GM18519 (cell line): Measurements from ENCODE around the gene RAPGEF1.
A peak's percentile ranks its signal among the peaks of the same experiment; 100 is the strongest.

Experiments
- ATAC-seq: cut with Tn5 transposase; IDR thresholded peaks from one replicate; pipeline ENCODE4 v1.9.1; 2021; ENCODE audit warnings: mild to moderate bottlenecking, moderate library complexity; ENCODE audit not compliant: unreplicated experiment, low FRiP score

Gene RAPGEF1

DNA sequence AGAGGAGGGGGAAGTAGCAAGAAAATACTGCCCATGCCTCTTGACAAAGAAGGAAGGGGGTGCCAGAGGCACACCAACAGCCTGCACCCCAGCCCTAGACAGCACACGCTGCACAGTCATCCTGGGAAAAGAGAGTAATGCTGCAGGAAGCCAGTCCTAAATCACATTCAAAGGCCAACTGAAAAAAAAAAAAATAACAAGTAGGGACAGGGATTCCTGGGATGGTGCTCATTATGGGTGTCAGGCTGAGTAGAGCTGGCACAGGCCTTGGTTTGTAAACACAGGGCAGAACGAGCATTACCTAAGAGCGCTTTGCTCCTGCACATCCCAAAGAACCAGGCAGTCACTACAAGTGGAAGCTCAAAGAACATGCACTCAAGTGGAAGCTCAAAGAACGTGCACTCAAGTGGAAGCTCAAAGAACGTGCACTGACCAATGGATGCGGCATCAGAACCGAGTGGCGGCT, 7.8 kb downstream of the RAPGEF1 start:
- ATAC-seq = no peak

DNA sequence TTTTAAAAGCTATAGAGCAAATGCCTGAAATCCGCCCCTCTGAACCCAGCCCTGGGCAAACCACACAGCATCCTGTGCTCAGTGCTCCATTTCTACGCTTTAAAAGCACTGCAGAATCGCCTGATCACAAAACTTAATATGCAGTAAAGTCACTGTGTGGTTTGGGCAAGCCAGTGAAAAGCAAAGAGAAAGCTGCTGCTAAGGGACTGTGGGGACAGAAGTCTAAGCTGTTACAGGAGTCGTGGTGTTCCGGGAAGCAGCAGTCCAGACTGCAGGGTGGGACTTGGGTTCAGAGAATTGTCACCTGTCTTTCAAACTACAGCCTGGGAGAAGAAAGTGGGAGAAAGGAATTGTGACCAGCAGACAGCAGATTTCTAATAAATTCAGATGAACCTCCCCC, 8.2 kb downstream of the RAPGEF1 start:
- no peak for ATAC-seq

DNA sequence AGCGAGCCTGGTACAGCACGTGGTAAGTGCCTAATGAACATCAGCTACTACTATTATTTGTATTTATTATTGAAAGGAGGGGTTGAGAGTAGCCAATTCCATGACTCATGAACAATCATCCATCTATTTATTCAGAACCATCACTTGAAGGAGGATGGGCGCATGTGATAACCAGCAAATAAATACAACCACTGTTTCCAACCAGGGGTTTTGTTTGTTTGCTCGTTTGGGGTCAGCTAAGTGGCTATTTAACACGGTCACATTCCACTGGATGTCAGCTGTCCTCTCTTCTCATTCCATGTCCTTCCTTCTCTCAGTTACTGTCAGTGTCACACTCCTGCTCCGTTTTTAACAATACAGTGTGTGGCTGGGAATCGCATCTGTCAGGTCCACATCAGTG, 8.6 kb downstream of the RAPGEF1 start:
- ATAC-seq = no peak

DNA sequence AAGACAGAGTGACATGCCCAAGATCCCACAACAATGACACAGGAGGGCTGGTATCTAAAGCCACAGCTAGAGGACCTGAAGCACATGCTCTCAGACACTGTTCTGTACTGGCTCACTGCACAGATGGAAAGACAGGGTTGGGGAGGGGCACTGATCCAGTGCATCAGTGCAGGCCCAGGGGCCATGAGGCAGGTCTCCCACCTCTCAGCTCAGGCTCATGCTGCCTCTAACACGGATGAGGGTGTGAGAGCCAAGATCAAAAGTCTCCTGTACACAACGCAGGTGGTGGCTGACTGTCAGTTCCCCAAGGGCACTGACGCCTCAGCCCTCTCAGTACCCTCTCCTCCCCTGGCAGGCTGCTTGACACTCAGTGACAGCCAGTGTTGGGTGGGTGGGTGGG, 10.9 kb downstream of the RAPGEF1 start:
- no peak for ATAC-seq

DNA sequence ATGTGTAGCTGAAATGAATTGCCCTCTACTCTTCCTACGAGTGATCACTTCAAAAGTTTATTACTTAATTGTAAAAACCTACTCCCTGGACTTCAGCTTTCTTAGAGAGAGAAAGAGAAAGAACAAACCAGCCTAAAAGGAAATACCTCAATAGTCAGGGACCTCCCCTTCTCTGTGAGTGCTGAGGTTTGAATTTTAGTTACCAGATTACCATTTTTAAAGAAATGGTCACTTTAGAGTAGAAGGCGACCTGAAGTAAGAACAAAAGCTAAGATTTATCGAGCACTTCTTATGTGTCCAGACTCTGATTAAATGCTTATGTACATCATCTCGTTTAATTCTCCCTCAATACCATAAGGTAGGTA, 11.3 kb downstream of the RAPGEF1 start:
- ATAC-seq = no peak

DNA sequence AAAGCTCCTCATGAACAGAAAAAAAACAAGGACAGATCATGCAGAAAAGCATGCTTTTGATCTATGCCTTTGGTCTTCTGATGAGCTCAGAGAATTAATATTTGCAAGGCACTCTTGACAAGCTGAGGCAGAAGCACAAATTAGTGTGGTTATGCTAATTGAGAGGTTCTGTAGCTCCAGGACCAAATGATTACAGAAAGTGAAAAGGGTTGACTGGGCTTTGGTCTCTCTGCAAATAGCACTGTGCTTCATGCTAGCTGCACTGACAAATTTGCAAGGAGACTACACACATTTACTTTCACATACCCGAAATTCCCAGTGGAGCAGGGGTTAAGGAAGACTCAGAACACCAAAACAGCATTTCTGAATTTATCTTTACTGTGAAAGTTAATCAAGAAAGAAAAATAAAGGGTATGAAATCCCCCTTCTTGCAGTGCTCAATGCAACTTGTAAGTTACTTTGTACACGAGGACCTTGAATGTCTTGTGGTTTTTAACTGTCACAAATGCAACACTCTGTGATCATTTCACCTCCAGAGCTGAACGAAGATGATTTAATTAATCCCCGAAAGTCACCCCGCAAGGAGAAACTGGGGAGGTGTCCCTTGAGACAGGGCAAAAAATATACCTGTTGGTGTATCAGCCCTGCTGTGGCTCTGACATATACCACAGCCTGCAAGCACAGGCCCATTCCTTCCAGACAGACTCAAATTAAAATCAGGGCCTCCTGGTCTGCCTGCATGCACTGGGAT, 11.9 kb downstream of the RAPGEF1 start:
- no peak for ATAC-seq

DNA sequence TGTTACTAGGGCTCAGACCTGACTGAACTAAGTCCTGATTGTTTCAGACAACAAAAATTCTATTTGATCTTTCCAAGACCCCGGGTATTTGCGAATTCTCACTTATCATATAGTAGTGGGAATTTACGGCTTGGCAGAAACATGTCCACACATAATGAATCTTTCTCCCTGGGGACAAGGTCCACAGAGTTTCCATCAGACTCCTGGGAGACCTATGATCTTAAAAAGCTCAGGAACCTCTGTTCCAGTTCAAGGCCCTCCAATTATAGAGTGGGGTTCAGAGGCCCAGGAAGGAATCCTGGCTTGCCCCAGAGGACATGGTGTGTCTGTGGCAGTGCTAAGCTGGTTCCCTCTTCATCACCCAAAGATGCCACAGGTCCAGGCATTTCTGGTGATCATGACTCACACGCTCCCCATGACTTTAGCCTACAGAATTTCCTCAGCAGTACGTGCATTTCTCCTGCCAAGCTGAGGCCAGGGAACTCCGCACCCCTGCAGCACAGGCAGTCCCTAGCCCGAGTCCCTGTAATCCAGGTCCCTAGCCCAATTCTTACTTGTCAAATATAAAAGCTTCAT, 12.6 kb downstream of the RAPGEF1 start:
- ATAC-seq = no peak

DNA sequence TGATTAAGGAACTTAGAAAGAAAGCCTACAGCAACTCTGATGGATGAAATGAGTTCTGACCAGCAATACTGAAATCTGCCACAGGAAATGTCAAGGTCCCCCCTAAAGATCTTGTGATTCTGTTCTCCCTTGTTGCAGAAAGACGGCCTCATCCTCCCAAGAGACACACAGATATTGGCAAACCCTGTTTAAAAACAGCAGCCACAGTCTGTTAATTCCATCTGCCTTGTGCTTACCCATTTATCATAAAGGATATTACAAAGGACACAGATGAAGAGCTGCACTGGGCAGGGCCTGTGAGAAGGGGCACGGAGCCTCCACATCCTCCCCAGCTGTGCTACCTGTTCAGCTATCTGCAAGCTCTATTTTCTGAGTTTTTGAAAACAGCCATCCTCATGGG, 15.2 kb downstream of the RAPGEF1 start:
- no peak for ATAC-seq

DNA sequence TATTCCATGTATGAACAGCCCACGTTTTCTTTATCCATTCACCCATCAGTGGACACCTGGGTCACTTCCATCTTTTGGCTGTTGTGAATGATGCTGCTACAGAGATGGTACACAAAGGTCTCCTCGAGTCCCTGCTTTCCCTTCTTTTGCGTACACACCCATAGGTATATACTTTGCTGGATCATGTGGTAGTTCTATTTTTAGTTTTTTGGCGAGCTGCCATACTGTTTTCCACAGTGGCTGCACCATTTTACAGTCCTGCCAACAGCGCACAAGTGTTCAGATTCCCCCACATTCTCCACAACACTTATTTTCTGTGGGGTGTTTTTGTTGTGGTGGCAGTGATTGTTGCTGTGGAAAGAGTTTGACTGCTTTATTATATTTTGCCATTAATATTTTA, 16.2 kb downstream of the RAPGEF1 start:
- ATAC-seq = no peak

DNA sequence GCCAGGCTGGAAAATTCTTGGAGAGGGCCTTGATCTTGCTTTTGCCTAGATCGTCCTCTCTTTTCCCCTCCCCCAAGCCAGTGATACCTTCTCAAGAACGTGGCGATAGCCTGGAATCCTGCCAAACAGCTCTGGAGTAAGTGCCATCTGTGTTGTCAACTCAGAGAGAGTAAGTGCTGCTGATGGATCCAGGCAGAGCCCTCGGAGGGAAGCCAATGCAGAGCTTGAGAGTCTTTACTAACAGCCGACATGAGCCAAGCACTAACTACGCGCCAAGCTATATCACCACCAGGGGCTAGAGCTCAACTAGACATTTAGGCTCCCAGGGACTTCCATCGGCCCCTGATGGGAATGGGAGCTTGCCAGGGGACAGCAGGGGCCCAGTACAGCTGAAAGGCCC, 17.6 kb downstream of the RAPGEF1 start:
- ATAC-seq = no peak

DNA sequence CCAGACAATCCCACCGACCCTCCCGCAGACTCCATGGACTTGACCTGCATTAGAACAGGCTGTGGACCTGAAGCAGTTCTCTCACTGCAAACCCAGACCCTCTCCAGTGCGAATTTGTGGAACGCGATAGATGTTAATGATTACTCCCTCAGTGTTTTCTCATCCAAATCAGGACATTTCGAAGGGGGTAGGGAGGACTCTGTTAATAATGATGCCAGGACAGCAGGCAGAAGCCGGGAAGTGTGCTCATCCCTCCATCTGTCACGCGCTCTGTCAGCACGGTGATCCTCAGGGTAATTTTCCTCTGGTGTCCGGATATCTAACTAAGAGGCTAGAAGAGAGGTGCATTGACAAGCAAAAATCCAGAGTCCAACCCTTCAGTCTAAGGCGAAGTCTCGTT, 18.8 kb downstream of the RAPGEF1 start:
- ATAC-seq = no peak

DNA sequence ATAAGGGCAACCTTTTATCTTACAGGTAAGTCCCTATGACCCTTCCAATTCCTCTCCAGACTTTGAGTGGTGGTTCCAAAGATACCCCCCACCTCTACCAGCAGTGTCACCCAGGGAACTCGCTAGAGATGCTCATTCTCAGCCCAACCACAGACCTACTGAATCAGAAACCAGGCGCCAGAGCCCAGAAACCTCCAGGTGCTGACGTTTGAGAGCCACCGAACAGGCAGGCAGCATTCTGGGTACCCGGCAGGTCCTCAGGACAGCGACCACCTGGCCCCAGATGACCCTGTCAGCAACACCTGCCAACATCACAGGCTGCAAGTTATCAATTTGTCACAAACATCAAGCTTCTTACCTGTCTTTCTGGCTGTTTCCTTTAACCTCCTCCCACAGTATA, 19.5 kb downstream of the RAPGEF1 start:
- no peak for ATAC-seq

DNA sequence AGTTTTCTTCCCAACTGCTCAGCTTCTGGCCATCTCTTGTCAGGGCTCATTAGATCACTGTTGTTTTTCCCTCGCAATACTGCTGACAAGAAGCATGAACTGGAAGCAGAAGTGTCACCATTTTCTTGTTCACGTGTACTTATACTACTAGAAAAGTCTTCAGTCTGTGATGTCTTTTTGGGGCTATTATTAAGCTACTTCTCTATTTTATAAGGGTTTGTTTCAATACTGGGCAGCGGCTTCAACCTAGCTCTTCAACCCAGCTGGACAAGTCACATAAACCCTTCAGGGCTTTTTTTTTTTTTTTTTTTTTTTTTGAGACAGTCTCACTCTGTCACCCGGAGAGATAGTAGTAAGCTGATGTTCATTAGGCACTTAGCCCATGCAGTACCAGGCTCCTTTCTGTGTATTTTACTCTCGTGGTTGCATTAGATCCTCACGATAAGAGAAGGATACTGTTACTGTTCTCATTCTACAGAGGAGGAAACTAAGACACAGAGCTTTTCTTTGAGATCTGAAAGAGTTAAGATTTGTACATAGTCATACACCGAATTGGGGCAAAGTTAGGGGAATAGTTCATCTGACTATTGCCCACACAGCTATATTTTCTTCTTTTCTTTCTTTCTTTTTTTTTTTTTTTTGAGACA, 20.5 kb downstream of the RAPGEF1 start:
- no peak for ATAC-seq

DNA sequence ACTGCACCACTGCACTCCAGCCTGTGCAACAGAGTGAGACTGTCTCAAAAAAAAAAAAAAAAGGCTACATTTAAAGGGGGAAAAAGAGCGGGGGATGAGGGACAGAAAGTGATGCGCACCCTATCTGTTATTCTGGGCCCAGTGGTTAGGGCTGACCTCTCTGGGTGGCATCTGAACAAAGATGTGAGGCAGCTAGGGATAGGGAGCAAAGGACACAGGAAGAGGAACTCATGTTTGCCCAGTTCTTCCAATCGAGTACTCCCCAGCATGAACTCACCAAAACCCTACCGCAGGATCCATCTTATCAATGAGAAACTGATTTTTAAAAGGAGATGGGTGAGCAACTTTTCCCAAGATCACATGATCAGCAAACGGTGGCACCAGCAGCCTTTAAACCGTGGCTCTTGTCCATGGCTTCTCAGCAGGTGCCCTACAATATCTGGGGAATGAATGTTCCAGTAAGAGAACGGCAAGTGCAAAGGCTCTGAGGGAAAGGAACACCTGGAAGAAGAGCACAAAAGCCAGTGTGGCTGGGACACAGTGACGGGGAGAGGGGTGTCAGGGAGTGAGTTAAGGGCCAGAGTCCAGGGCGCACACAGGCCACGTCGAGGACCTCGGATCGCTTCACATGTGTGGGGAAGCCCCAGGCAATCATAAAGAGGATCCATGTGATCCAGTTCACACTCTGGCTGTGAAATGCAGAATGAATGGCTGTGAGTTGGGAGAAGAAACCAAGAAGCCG, 22.0 kb downstream of the RAPGEF1 start:
- ATAC-seq = no peak

DNA sequence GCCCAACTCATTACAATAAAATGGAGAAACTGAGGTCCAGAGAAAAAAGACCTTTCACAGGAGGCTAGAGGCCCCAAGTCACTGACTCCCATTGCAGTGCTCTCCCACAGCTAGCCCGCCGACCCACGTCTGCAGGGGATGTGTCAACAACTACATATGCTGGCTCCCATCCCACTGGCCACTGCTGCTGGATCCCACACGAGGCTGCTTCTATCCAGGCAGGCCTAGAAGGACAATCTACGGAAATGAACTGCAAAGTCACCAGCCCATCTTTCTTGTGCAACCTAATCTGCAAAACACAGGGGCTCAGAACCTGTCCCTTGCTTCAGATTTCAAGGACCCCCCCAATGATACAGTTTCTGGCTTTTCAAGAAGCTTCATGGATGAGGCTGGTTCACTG, 24.0 kb downstream of the RAPGEF1 start:
- no peak for ATAC-seq

DNA sequence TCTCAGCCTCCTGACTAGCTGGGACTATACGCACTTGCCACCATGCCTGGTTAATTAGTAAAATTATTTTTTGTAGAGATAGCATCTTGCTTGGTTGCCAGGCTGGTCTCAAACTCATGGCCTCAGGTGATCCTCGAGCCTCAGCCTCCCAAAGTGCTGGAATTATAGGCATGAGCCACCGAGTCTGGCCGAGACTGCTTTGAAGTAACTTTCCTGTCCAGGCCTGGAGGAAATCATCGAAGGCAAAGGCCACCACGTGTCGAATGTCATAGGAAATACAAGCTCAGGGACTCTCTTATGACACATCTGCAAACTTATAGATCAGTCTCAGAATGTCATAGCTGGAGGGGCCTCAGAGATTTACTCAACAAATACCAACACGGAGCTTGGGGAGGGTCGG, 25.1 kb downstream of the RAPGEF1 start:
- no peak for ATAC-seq

DNA sequence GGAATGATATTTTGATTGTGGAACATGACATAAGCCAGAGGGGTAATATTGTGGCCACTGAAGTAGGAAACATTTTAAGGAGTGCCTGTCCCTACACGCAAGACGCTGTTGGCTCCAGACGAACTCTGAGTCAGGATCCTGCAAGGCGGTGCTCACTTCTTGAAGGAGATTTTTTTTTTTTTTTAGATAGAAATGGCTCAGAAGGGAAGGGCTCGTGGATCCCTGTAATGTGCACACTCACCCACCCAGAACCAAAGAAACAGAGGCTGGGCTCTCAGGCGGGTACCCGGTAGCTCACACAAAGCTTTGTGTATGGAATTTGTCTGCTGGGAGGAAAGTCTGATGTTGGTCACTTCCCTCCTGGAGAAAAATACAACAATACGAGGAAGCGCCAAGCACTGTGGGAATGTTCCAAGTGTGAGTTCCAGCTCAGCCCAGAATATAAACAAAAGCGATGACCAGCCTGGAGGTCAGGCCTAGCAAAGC, 25.7 kb downstream of the RAPGEF1 start:
- no peak for ATAC-seq

DNA sequence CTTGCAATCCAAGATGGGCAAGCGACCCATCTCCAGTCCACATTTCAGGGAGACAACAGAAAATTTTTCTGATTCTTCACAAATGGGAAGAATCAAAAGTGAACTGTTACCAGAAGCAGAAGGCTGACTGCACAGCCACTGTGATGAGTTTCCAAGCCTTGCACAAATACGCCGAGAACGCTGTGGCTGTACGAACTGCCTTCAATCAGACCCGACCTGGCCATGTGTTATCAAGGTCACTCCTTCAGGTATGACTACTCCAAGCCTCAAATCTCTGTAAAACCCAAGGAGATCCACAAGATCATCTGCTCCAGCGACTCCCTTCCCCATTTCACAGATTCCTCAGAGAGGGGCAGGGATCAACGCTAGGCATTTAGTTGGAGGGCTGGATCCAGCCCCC, 26.9 kb downstream of the RAPGEF1 start:
- no peak for ATAC-seq

DNA sequence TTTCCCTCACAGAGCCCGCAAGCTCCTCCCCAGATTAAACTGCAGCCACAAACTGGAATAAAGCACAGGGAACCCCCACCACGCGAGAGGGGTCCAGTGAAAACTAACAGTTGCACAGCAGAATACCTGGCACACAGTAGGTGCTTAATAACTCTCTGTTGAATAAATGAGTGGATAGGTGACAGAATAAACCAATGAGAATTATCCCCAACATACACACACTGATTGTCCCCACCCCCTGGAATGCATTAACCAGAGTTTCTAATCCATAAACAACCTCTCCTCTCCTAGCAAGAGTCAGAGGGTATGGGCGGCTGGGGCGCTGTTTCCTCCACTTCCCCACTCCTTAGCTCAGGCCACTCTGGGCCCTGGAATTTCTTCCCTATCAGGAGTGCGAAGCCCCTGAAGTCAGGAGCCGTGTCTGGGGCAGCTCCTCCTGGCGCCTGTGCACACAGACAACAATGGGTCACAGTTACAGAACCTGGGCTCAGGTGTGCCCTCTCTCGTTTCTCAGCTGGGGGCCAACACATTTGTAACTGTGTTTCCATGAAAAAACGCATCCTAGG, 27.6 kb downstream of the RAPGEF1 start:
- no peak for ATAC-seq

DNA sequence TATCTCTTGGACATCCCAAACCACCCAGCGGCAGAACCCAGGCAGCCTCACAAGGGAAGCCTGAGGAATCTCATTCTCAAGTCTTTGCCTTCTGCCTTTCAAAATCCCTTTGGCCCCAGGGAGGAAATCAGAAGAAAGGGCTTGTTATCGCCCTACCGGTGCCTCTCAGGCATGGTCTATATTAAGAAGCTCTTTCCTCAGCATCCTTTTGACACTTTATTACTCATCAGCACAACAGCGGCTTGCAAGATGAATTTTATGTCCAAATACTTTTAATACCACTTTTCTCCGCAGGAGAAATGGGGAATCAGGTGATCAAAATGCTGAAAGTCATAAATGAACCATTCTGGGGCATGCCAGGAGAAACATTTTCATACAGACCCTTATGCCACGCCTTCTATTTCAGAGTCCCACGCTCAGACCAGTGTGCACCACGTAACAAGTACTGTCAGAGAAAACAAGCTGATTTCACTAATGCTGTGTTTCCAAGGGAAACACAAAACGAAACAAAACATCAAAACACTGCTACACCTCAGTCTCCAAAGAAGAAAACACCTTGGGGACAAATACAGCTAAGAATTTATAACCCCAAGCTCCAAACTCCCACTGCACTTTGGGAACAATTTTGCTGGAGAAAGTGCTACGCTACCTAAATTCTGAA, 30.0 kb downstream of the RAPGEF1 start:
- ATAC-seq = peak; percentile 43
